Retinal pigment epithelial cell (primary cell): ENCODE measurements around the gene SLC35E3.
A peak's percentile ranks its signal among the peaks of the same experiment; 100 is the strongest.

Experiments
- DNase-seq: peaks from one replicate; pipeline ENCODE4 v3.0.0-alpha.2; 2010; ENCODE audit warnings: low read depth
- H3K4me3 ChIP-seq: 2 replicates; pipeline ENCODE4 v1.5.1; 2011; ENCODE audit warnings: mild to moderate bottlenecking, low read length, control low read depth, moderate library complexity
- TF ChIP-seq, protein P1 (sequence below): conservative IDR thresholded peaks from 2 replicates; pipeline ENCODE4 v1.5.1; 2011; ENCODE audit warnings: low read depth, low read length, control low read depth, inconsistent platforms

Gene SLC35E3

DNA sequence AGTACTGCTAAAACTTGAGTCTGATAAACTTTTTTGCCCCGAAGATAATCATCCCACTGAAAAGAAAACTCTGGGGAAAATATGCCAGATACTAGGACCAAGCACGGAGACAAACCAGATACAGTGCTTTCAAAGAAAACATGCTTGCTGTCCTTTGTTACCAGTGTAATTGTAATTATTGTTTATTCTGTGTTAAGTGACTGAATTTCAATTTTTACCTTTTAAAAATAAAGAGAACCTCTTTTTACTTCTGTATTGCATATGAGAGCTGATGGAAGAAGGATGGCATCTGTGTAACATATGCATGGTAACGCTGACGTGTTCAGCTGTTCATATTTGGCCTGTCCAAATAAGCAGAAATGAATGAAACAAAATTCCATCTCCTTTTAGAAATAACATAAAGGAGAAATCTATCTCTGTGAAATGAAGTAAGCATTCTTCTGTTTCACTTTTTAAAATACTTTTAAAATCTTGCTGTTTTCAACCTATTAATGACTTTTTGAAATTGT is 22.5 kb downstream of the SLC35E3 start:
- TF ChIP-seq, protein P1, sequence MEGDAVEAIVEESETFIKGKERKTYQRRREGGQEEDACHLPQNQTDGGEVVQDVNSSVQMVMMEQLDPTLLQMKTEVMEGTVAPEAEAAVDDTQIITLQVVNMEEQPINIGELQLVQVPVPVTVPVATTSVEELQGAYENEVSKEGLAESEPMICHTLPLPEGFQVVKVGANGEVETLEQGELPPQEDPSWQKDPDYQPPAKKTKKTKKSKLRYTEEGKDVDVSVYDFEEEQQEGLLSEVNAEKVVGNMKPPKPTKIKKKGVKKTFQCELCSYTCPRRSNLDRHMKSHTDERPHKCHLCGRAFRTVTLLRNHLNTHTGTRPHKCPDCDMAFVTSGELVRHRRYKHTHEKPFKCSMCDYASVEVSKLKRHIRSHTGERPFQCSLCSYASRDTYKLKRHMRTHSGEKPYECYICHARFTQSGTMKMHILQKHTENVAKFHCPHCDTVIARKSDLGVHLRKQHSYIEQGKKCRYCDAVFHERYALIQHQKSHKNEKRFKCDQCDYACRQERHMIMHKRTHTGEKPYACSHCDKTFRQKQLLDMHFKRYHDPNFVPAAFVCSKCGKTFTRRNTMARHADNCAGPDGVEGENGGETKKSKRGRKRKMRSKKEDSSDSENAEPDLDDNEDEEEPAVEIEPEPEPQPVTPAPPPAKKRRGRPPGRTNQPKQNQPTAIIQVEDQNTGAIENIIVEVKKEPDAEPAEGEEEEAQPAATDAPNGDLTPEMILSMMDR: no peak
- H3K4me3 ChIP-seq: no peak overlapping the region
- DNase-seq: no peak

DNA sequence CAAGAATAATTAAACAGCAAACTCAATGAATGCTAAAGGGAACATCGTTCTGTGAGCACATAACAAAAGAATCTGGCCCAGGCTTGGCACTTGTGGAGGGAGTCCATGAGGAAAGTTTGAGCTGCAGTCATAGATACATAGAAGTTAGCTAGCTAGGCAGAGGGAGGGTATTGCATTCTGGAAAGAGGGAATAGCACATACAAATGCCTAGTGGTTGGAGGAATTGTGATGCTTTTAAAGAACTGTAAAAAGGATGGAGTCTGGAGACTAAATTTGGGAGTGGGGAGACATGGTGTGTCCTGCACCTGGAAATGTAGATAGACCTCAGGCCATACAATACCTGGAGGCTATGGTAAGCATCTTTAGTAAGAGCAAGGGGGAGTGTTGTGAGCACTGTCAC is 24.0 kb downstream of the SLC35E3 start:
- TF ChIP-seq, protein P1: no peak
- no peak overlapping the region for H3K4me3 ChIP-seq
- no peak for DNase-seq

DNA sequence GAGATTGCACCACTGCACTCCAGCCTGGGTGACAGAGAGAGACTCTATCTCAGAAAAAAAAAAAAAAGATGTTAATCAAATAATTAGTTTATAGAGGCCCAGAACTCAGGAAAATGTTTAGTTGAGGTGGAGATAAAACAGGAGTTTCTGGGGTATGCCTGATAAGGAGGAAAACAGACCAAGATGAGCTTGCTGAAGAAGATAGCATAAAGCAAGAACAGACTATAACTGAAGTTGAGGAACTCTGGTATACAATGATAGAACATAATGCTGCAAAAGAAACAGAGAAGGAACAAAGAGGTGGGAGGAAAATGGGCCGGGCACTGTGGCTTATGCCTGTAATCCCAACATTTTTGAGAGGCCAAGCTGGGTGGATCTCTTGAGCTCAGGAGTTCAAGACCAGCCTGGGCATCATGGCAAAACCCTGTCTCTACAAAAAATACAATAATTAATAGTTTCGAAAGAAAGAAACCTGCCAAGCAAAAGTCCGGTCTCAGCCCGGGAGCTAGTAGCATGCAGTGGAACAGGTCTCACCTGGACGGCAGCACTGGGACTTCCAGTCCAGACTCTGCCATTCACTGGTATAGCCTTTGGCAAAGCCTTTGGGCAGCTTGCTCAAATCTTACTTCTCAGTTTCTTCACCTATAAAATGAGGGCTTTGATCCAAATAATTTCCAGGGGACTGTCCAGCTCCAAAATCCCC is 25.4 kb downstream of the SLC35E3 start:
- DNase-seq: no peak
- TF ChIP-seq, protein P1: no peak
- no peak overlapping the region for H3K4me3 ChIP-seq

DNA sequence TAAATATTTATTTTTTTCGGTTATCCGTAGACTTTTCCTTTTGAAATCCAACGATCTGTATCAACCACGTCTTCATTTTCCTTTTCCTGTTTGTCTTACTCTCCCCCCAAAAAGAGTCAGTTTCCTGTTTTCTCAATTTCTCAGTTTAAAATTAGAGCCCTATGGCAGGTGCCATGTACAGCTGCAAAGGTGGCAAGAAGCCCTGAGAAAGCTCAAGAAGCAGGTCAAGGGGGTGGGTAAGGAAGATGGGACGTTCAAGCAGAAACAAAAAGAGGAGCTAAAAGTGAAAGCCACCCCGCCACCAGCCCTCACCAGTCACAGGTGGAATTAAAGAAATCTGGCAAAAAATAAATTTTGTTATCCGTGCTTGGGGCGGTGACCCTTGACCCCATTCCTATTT is 26.7 kb downstream of the SLC35E3 start:
- H3K4me3 ChIP-seq: no peak overlapping the region
- TF ChIP-seq, protein P1: no peak
- no peak for DNase-seq

DNA sequence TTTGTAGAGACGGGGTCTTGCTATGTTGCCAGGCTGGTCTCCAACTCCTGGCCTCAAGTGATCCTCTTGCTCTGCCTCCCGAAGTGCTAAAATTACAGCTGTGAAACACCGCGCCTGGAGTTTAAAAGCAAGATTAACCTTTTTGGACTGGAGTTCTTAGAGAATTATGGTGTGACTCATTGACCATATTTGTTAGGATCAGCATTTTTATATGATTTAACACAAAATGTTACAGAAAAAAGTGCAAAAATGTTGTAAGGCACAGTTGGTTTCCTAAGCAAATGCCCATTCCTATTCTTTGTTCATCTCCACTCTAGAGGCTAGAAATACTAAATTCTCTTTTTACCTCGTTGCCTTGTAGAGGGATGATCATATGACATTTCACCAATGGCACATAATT is 27.6 kb downstream of the SLC35E3 start:
- DNase-seq: peak; percentile 33
- TF ChIP-seq, protein P1: no peak
- no peak overlapping the region for H3K4me3 ChIP-seq

DNA sequence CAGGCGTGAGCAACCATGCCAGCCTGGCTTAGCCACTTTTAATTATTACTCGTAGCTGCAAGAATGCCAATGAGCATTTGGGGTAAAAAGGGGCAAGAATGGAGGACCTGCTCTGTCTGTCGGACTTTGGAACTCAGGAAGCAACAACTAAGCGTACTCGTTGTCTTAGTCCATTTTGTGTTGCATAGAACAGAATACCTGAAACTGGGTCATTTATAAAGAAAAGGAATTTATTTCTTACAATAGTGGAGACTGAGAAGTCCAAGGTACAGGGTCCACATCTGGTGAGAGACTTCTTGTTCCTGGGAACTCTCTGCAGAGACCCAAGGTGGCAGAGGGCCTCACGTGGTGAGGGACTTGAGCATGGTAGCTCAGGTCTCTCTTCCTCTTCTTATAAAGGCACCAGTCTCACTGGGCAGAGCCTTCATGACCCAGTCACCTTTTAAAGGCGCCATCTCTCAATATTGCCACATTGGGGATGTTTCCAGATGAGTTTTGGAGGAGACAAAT is 29.2 kb downstream of the SLC35E3 start:
- TF ChIP-seq, protein P1: no peak
- DNase-seq: no peak

More for the DNA sequence above, 29.2 kb downstream of the SLC35E3 start:
- H3K4me3 ChIP-seq: no peak overlapping the region
